Gastroesophageal sphincter (tissue), 4 donors: ENCODE measurements around the gene ACSL5. TPM values are rescaled to one million over a fixed set of nuclear protein-coding genes. Genes with fewer than 3 reads are reported as not detected.
A peak's percentile ranks its signal among the peaks of the same experiment; 100 is the strongest.

Experiments
- ATAC-seq: fragments of 150-250 bp; one replicate; pipeline ENCODE4 v1.9.1; 2016; ENCODE audit warnings: mild to moderate bottlenecking, moderate library complexity
- H3K27ac ChIP-seq, 4 donors: fragments of 200-600 bp; sonication (generic) in 3 of 4; 1 replicate in 3 of 4; 2 replicates in 1 of 4; pipeline ENCODE4 v1.5.1; 2016 to 2019
- H3K27me3 ChIP-seq: fragments of 200-600 bp; sonication (generic); one replicate; pipeline ENCODE4 v1.5.1; 2019
- H3K36me3 ChIP-seq, 2 donors: fragments of 200-600 bp; sonication (generic); one replicate each; pipeline ENCODE4 v1.5.1; 2019; ENCODE audit warnings: control low read depth in 1 of 2
- H3K4me1 ChIP-seq, 3 donors: fragments of 200-600 bp; sonication (generic); 1 replicate in 2 of 3; 2 replicates in 1 of 3; pipeline ENCODE4 v1.5.1; 2016 to 2019; ENCODE audit warnings: control low read depth in 2 of 3
- H3K4me3 ChIP-seq, 2 donors: fragments of 200-600 bp; sonication (generic); one replicate each; pipeline ENCODE4 v1.5.1; 2019; ENCODE audit warnings: mild to moderate bottlenecking in 1 of 2, moderate library complexity in 1 of 2
- H3K9me3 ChIP-seq, 3 donors: fragments of 200-600 bp; sonication (generic); one replicate each; pipeline ENCODE4 v1.5.1; 2017 to 2019; ENCODE audit warnings: control low read depth in 2 of 3
- EP300 ChIP-seq: sonication (generic); formaldehyde crosslinking; IDR thresholded peaks from one replicate; pipeline ENCODE4 v1.6.1; 2017; ENCODE audit warnings: antibody characterized with exemption, mild to moderate bottlenecking
- POLR2A ChIP-seq, 2 donors: fragments of 450-650 bp; IDR thresholded peaks; one replicate each; pipeline ENCODE4 v1.6.1; 2017; ENCODE audit warnings: antibody characterized with exemption in 2 of 2, mild to moderate bottlenecking in 2 of 2, moderate library complexity in 1 of 2
- POLR2AphosphoS5 ChIP-seq: sonication (generic); formaldehyde crosslinking; IDR thresholded peaks from one replicate; pipeline ENCODE4 v1.6.1; 2017; ENCODE audit warnings: antibody characterized with exemption
- WGBS, 2 donors: methylation state at CpG; one replicate each; pipeline ENCODE4 v1.1.5; 2018; ENCODE audit warnings: low coverage in 1 of 2; 5-methylcytosine and 5-hydroxymethylcytosine counted together
- total RNA-seq, 4 donors: library from RNA; depleted of rRNA; stranded (reverse); fragments of >200 nt; gene quantifications; one replicate each; pipeline ENCODE4 v1.1.0, GENCODE V29; 2016
- TF ChIP-seq, protein P1 (sequence below), 4 experiments: fragments of 200-600 bp in 2 of 4; fragments of 450-650 bp in 2 of 4; sonication (generic) in 1 of 4; IDR thresholded peaks; one replicate each; pipeline ENCODE4 v1.5.1; 2017 to 2019; ENCODE audit warnings: antibody characterized with exemption in 4 of 4, mild to moderate bottlenecking in 2 of 4, moderate library complexity in 2 of 4

ACSL5 gene
- total RNA-seq, 4 donors from 2014 or later, result 2.0 to 14.6 (median 9.8) TPM

DNA sequence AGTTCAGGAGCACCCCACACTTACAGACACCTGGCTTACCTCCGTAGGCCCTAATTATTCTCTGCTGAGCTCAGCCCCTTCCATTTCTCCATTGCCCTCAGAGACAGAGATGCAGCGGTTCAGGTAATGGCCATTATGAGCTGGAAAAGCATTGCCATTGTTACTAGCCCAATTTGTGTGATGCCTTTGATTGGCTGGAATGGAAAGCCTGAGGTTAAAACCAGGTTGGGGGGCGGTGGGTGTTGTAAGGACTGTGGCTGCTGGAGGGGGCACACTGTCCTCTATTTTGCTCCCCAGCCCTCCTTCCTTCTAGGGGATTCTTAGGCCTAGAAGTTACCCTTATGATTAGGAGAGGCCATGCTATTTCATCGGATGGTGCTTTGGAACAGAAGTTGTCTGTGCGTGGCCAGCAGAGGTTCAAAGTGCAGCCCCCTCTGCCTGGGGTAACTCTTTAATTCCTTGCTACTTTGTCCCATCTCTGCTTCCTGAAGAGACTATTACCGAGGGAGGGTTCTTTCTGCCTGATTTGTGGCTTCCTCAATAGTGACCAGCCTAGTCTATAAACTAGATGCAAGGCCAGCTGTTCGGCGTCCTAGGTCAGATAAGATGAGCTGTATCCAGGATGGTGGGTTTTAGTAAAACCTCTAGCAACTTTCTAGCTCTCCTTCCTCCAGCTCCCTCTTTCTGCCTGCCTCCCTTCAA lies 14.2 kb upstream of the ACSL5 start:
- peaks cover 0 to 28% (median 5%) of the 10 kb centered on the region in 3 donors for H3K4me1 ChIP-seq
- ATAC-seq, result no peak
- no peak for TF ChIP-seq EP300
- TF ChIP-seq, protein P1, sequence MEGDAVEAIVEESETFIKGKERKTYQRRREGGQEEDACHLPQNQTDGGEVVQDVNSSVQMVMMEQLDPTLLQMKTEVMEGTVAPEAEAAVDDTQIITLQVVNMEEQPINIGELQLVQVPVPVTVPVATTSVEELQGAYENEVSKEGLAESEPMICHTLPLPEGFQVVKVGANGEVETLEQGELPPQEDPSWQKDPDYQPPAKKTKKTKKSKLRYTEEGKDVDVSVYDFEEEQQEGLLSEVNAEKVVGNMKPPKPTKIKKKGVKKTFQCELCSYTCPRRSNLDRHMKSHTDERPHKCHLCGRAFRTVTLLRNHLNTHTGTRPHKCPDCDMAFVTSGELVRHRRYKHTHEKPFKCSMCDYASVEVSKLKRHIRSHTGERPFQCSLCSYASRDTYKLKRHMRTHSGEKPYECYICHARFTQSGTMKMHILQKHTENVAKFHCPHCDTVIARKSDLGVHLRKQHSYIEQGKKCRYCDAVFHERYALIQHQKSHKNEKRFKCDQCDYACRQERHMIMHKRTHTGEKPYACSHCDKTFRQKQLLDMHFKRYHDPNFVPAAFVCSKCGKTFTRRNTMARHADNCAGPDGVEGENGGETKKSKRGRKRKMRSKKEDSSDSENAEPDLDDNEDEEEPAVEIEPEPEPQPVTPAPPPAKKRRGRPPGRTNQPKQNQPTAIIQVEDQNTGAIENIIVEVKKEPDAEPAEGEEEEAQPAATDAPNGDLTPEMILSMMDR (IDR thresholded peaks at IDR 0.05), result no peak
- H3K9me3 ChIP-seq, result no peaks in the 10 kb centered on the region
- H3K27ac ChIP-seq, result peak overlapping the region in 3 of 4 donors; percentile 25 to 62 (median 54)
- no peaks in the 10 kb centered on the region for H3K27me3 ChIP-seq
- H3K36me3 ChIP-seq, result no peaks in the 10 kb centered on the region
- no peak overlapping the region for H3K4me3 ChIP-seq
- 58% methylated on average over 6 of the region's 8 CpGs; no CpG with 5 or more reads in 1 of the 2 donors for whole genome bisulfite sequencing, 2 donors

DNA sequence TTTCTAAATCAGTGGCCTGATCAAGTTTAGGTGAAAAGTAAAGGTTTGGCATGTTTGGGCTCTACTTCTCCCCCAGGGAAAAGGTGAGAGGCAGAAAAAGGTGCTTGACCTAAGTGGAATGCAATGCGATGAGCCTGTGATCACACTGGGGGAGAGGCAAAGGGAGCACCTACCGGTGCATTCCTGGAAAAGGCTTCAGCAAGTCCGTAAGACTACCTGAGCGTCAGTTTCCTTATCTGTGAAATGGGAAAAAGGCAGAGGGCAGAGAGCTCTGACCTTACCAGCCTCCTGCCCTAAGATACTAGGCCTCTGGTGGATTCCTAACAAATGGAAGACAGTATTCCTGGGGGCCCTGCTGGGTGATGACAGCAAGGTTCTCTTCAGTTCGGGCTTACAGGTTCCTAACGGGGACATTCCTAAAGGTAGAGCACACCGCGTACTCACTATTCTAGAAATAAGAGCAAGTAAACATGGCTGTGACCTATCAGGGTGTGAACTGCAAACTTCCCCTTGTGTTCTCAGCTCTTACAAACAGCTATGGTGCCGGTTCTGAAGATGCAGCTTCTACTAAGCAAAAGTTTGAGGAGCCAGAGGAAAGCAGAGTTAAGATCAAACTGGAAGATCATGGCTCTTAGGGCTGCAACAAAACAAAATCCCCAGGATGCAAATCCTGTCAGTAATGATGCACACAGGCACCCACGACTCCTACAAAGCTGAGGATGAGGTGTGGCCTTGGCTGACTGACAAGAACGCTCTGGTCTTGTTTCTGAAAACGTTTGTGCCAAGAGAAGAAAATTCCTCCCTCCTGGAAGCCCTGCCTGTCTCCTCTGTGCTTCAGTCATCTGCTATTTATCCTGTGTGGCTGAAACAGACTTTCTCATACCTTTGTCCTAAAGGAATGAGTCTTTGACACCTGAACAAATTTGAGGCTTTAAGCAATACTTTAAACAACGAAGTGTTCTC lies 13.3 kb upstream of the ACSL5 start:
- H3K27ac ChIP-seq, result peak overlapping the region in 3 of 4 donors; percentile 54 to 62 (median 57)
- no peak overlapping the region for H3K4me3 ChIP-seq
- ATAC-seq, result peak; percentile 60
- WGBS, 2 donors, result 55 to 63% methylated on average over 8 to 13 of the region's 13 CpGs
- peaks cover 0 to 28% (median 5%) of the 10 kb centered on the region in 3 donors for H3K4me1 ChIP-seq
- no peaks in the 10 kb centered on the region for H3K36me3 ChIP-seq
- no peaks in the 10 kb centered on the region for H3K27me3 ChIP-seq
- TF ChIP-seq, protein P1 (IDR thresholded peaks at IDR 0.05), result no peak
- TF ChIP-seq POLR2A (IDR thresholded peaks at IDR 0.05) (no peak), EP300 (no peak), POLR2AphosphoS5 (no peak)
- no peaks in the 10 kb centered on the region for H3K9me3 ChIP-seq

- TF ChIP-seq, protein P1 (IDR thresholded peaks at IDR 0.05), result no peak
- TF ChIP-seq POLR2A (IDR thresholded peaks at IDR 0.05) (no peak), POLR2AphosphoS5 (no peak), EP300 (no peak)
- H3K4me3 ChIP-seq, result no peak overlapping the region
- H3K27ac ChIP-seq, result peak overlapping the region in 3 of 4 donors; percentile 53 to 57 (median 54)
- H3K27me3 ChIP-seq, result no peaks in the 10 kb centered on the region
- peak; percentile 71 for ATAC-seq
- H3K9me3 ChIP-seq, result no peaks in the 10 kb centered on the region
- no peaks in the 10 kb centered on the region for H3K36me3 ChIP-seq
- WGBS, 2 donors, result 52 to 86% methylated on average over 2 to 5 of the region's 6 CpGs
- H3K4me1 ChIP-seq, result peaks cover 0 to 28% (median 5%) of the 10 kb centered on the region in 3 donors
Observed at GRCh38 chr10:112361951-112362751, 11.8 kb upstream of the ACSL5 start.

DNA sequence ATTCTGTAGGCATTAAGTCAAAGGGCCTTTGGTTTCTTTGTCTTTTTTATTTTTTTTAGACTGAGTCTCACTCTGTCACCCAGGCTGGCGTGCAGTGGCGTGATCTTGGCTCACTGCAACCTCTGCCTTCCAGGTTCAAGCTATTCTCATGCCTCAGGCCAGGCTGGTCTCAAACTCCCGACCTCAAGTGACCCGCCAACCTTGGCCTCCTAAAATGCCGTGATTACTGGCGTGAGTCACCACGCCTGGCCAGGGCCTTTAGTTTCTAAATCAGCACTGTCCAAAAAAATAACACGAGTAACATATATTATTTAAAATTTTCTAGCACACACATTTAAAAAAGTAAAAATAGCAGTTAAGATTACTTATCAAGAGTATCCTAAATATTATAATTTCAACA lies 11.1 kb upstream of the ACSL5 start:
- H3K27ac ChIP-seq, result peak overlapping the region in 3 of 4 donors; percentile 9 to 53 (median 18)
- WGBS, 2 donors, result 54 to 70% methylated on average over 2 to 8 of the region's 8 CpGs
- no peak overlapping the region for H3K4me3 ChIP-seq
- H3K36me3 ChIP-seq, result no peaks in the 10 kb centered on the region
- no peaks in the 10 kb centered on the region for H3K27me3 ChIP-seq
- no peaks in the 10 kb centered on the region for H3K9me3 ChIP-seq
- H3K4me1 ChIP-seq, result peaks cover 0 to 28% (median 5%) of the 10 kb centered on the region in 3 donors
- no peak for ATAC-seq
- TF ChIP-seq POLR2AphosphoS5 (no peak), POLR2A (IDR thresholded peaks at IDR 0.05) (no peak), EP300 (no peak)
- TF ChIP-seq, protein P1 (IDR thresholded peaks at IDR 0.05), result no peak
